ENCODE data around the gene ADNP.
"Not testable (repeated sequence)": the region's sequence is repeated elsewhere in the genome, so short reads cannot be mapped to it uniquely, and the experiment has no call there.

DNA sequence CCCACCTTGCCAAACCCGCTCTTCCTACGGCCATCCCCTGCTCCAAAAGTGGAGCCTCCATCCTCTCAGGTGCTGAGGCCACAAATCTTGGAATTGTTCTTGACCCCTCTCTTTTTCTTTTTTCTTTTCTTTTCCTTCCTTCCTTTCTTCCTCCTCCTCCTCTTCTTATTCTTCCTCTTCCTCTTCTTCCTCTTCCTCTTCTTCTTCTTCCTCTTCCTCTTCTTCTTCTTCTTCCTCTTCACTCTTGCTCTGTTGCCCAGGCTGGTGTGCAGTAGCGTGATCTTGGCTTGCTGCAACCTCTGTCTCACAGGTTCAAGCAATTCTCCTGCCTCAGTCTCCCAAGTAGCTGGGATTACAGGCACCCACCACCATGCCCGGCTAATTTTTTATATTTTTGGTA lies 47.3 kb upstream of the ADNP start:
- not testable (repeated sequence) for TF ChIP-seq CTCF, POLR2A (IDR thresholded peaks at IDR 0.05)

Data from esophagus squamous epithelium (tissue), 4 donors.